Midbrain (tissue), 1 donor: ENCODE results near the gene FRS3.

Source experiments
- DNase-seq: peaks from one replicate; lab custom pipeline; 2025; lab: John Stamatoyannopoulos, UW

Gene FRS3

GRCh38 chr6:41728073-41728936, 51.4 kb downstream of the FRS3 start:
- peak; percentile 74 for DNase-seq

GRCh38 chr6:41727705-41728072, 52.0 kb downstream of the FRS3 start:
- DNase-seq, result no peak

- DNase-seq, result no peak
These were observed 52.8 kb downstream of the FRS3 start for GRCh38 chr6:41726876-41727275.

GRCh38 chr6:41724586-41725501, 54.9 kb downstream of the FRS3 start:
- DNase-seq, result no peak

GRCh38 chr6:41724228-41724580, 55.5 kb downstream of the FRS3 start:
- DNase-seq, result no peak

GRCh38 chr6:41723530-41724227, 56.0 kb downstream of the FRS3 start:
- peak; percentile 45 for DNase-seq

GRCh38 chr6:41722969-41723529, 56.7 kb downstream of the FRS3 start:
- DNase-seq, result no peak

- no peak for DNase-seq
These were observed 58.3 kb downstream of the FRS3 start for GRCh38 chr6:41721414-41721813.

- no peak for DNase-seq
These were observed 58.9 kb downstream of the FRS3 start for GRCh38 chr6:41720783-41721182.

- no peak for DNase-seq
These were observed 59.5 kb downstream of the FRS3 start for GRCh38 chr6:41720262-41720620.
